DLD1 (cell line): Measurements from ENCODE around the gene AGFG2.

Source experiments
- in situ Hi-C: cut with HindIII; loops from 2 replicates; pipeline ENCODE4 v1.10.0; 2017; ENCODE audit warnings: low sequenced_read_pairs

The AGFG2 gene

GRCh38 chr7:100583132-100584053 lies 44.4 kb downstream of the AGFG2 start:
- in situ Hi-C loops: no loop called here

- in situ Hi-C loops: no loop called here
Measured at GRCh38 chr7:100584054-100584682, 45.2 kb downstream of the AGFG2 start.

DNA sequence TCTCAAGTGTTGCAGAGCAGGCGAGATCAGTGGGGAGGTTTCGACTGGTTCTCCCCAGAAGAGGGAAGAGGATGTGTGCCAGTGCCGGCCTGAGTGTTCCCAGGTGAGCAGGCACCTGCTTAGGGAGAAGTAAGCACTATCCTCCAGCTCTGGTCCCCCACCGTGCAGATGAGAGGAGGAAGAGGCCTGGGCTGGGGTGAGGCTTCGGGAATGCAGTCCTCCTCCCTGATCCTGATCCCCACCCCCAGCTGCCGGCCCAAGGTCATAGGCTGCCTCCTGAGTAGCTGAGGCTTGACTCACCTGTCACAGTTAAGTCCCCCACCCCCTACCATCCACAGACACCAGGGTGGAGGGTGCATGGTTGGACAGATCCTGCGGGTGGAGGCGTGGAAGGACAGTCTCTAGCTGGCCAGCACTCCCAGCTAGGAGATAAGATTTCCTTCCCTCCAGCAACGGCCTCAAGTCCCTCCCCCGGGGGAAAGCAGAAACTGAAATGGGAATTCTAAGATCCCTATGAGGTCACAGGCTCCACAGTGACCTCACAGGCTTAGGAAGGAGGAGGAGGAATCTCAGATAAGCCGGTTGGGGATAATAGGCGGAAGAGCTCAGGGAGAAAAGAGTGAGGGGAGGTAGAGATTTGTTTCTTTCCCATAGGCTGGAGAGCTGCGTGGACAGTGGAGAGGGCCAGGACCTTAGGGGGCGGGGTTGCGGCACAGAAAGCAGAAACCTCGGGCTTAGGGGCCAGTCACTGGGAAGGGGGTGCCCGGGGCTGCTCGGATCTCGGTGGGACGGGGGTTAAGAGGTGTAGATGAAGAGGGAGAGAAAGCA lies 45.9 kb downstream of the AGFG2 start:
- in situ Hi-C loops: no loop called here

GRCh38 chr7:100585511-100586265 lies 46.7 kb downstream of the AGFG2 start, which contains the start of gene LRCH4:
LRCH4 (minus strand) TSS chr7:100586129; CDS start chr7:100586100, 29 bp downstream.
- in situ Hi-C loops: no loop called here

- in situ Hi-C loops: no loop called here
Measured at GRCh38 chr7:100586266-100587025, 47.4 kb downstream of the AGFG2 start, which contains the start of gene FBXO24. FBXO24 (plus strand) TSS chr7:100586328; CDS start chr7:100586626, 298 bp downstream.

- in situ Hi-C loops: no loop called here
Measured at GRCh38 chr7:100588438-100588837, 49.4 kb downstream of the AGFG2 start.

DNA sequence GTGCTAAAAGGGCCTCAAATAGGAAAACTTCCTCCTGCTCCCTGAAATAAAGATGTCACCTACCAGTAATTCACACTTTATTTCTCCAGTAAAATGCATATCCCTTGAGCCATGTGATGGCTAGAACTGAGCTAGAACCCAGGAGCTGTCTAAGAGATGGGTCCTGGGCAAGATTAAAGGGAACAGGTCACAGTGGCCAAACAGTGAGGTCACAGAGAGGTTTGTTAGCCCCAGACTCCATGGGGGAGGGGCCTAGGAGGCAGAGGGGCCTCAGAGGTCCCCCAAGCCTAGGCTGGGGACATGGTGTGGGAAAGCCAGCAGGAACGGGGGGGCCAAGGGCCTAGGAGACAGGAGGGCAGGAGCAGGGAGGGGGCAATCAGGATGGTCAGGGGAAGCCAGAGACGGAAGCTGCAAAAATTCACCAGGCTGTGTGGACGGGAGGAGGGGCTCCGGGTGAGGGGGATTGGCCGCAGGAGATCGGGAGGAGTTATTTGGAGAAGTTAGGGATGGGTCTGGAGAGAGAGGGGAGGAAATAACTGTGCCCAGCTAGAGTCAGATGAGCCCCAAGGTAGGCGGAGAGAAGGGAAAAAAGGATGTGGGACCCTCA lies 50.4 kb downstream of the AGFG2 start:
- in situ Hi-C loops: no loop called here

DNA sequence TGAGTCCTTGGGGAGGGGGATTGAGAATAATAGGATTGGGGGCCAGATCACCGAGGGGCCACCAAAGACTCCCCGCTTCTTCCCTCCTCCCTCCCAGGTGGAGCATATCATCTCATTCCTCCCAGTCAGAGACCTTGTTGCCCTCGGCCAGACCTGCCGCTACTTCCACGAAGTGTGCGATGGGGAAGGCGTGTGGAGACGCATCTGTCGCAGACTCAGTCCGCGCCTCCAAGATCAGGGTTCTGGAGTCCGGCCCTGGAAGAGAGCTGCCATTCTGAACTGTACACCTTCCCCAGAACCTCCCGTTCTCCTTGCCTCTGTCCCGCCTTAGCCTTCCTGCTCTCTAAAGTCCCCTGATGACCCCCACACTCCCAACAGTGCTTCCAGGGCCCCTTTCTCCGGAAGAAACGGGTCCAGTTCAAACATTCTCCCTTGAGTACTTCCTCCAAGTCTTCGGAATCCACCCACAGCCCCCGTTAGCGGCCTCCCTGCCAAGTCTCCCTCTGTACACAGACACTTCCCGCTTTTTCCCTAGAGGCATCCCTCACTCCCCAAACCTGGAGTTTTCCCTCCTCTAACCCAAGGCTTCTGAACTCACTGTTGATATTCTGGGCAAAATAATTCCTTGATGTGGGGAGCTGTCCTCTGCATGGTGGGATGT lies 51.2 kb downstream of the AGFG2 start:
- in situ Hi-C loops: no loop called here

DNA sequence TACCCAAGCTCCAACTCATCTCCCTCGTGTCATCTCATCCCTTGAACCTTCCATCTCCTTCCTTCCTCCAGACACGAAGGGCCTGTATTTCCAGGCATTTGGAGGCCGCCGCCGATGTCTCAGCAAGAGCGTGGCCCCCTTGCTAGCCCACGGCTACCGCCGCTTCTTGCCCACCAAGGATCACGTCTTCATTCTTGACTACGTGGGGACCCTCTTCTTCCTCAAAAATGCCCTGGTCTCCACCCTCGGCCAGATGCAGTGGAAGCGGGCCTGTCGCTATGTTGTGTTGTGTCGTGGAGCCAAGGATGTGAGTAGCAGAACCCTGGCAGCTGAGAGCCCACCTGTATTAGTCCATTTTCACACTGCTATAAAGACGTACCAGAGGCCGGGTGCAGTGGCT lies 52.6 kb downstream of the AGFG2 start:
- in situ Hi-C loops: no loop called here

DNA sequence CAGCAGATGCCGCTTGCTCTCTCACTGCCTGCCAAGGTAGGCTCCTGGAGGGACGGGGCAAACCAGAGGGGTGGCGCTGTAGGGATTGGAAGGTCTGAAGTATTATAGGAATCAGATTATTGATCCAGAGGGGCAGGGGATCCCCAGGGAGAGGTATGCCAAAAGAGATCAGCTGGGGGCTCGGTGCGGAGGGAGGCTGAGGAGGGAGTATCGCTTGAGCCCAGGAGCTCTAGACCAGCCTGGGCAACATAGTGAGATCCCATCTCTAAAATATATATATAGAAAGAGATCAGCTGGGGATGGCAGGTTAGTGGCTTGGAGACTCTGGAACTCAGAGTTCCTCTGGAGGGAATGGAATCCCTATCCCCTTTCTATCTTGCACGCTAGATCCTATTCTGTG lies 56.2 kb downstream of the AGFG2 start:
- in situ Hi-C loops: no loop called here

- in situ Hi-C loops: no loop called here
Measured at GRCh38 chr7:100598425-100598824, 59.4 kb downstream of the AGFG2 start.

DNA sequence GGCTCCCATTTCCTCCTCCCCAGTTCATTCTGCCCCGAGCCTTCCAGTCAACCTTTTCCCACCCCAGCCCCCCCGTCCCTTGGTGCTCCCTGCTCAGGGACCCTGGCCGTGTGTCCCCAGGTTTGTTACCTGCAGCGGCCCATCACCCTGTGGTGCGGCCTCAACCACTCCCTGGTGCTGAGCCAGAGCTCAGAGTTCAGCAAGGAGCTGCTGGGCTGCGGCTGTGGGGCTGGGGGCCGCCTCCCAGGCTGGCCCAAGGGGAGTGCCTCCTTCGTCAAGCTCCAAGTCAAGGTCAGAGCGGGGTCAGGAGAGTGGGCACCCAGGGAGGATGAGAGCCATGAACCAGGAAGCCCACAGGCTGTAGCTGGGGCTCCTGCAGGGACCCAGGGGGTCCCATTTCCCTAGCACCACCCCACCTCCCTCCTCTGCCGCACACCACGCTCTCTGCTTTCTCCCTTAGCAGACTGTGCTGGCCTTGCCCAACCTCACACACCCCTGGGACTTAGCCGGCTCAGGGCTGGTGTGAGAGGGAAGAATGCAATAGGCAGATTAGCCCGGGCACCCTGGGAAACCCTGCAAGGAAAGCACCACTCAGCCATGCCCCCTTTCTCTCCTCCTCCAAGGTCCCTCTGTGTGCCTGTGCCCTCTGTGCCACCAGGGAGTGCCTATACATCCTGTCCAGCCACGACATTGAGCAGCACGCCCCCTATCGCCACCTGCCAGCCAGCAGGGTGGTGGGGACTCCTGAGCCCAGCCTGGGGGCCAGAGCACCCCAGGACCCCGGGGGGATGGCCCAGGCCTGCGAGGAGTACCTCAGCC lies 61.1 kb downstream of the AGFG2 start:
- in situ Hi-C loops: no loop called here

- in situ Hi-C loops: no loop called here
Measured at GRCh38 chr7:100600730-100601038, 61.7 kb downstream of the AGFG2 start.

- in situ Hi-C loops: no loop called here
Measured at GRCh38 chr7:100602889-100603725, 64.1 kb downstream of the AGFG2 start.

DNA sequence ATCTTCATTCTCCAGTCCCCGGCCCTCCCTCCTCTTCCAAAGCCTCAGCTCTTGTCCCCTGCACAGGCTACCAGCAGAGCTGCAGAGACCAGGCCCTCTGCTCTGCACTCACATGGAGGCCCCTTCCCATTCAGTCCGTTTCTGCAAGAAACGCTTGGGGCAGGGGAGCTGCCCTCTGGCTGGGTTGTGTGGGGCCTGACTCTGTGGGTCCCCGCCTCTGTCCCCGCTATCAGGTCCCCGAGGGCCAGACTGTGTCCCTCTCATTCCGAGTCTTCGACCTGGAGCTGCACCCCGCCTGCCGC lies 64.7 kb downstream of the AGFG2 start:
- in situ Hi-C loops: no loop called here

DNA sequence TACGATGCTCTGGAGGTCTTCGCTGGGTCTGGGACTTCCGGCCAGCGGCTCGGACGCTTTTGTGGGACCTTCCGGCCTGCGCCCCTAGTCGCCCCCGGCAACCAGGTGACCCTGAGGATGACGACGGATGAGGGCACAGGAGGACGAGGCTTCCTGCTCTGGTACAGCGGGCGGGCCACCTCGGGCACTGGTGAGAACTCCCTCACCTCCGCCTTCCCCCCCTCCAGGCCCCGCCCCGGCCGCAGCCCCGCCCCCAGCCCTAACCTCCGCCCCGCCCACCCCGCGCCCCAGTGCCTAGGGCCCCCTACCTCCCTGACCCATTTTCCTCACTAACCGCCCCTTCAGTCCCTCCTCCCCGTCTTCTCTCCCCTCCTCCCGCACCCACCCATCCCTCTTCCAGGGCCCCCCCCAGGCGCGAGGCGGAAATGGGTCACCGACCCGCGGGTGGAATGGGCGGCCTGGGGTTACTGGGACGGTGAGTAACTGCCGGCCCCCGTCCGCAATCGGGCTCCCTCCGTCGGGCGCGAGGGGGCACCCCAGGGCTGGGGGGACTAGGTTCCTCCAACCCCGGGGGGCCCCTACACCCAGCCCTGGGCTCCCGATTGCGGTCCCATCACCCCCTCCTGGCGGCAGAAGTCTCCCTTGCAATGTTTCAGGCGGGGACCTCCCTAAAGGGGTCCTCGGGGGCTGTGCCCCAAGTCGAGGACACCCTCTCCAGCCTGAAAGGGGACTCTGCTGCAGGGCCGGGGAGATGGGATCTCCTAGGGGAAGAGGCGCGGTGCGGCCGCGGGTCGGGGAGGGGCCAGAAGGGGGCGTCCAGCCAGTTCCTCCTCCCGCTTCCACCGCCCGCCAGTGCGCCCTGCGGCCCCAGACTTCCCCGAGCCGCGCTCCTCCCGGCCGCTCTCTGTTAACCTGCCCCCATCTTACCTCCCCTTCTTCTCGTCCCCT lies 65.3 kb downstream of the AGFG2 start:
- in situ Hi-C loops: no loop called here
